ENCODE results near the gene ANKS6. TPM values are rescaled to one million over a fixed set of nuclear protein-coding genes. Genes with fewer than 3 reads are reported as not detected.
A peak's percentile ranks its signal among the peaks of the same experiment; 100 is the strongest.

Gene ANKS6
- total RNA-seq, 1 donor from 2014 or later: 17.1 TPM

- Mint-ChIP-seq H3K4me1 (ENCODE audit: low read depth) (no peaks in the 10 kb centered on the region), H3K4me3 (ENCODE audit: unreplicated experiment) (no peak overlapping the region), H3K36me3 (ENCODE audit: low read depth) (peaks cover 5% of the 10 kb centered on the region), H3K27me3 (ENCODE audit: low read depth) (peaks cover 18% of the 10 kb centered on the region), H3K27ac (ENCODE audit: unreplicated experiment) (no peak overlapping the region), H3K9me3 (ENCODE audit: low read depth) (no peaks in the 10 kb centered on the region)
- no peak for DNase-seq (ENCODE audit: low spot score)
- no peak for TF ChIP-seq CTCF (IDR thresholded peaks at IDR 0.05)
Measured at GRCh38 chr9:98832768-98833089, 36.4 kb upstream of the ANKS6 start.

DNA sequence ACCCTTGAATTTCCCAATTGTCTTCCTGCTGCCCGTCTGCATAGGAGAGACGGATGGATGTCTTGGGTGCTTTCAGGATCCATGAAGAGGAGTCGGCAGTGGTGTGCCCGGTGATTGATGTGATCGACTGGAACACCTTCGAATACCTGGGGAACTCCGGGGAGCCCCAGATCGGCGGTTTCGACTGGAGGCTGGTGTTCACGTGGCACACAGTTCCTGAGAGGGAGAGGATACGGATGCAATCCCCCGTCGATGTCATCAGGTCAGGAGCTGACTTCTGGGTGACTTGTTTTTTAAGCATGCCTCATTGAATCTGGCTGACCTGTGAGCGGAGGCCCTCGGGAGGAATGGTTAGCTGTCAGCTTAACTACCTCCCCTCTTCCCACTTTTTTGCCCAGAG, 35.3 kb upstream of the ANKS6 start:
- H3K36me3 Mint-ChIP-seq (ENCODE audit: low read depth): peaks cover 5% of the 10 kb centered on the region
- H3K27me3 Mint-ChIP-seq (ENCODE audit: low read depth): peaks cover 20% of the 10 kb centered on the region
- no peak for TF ChIP-seq CTCF (IDR thresholded peaks at IDR 0.05)
- DNase-seq (ENCODE audit: low spot score): peak; percentile 68
- no peak overlapping the region for H3K4me3 Mint-ChIP-seq (ENCODE audit: unreplicated experiment)
- H3K4me1 Mint-ChIP-seq (ENCODE audit: low read depth): no peaks in the 10 kb centered on the region
- no peak overlapping the region for H3K27ac Mint-ChIP-seq (ENCODE audit: unreplicated experiment)
- H3K9me3 Mint-ChIP-seq (ENCODE audit: low read depth): no peaks in the 10 kb centered on the region

DNA sequence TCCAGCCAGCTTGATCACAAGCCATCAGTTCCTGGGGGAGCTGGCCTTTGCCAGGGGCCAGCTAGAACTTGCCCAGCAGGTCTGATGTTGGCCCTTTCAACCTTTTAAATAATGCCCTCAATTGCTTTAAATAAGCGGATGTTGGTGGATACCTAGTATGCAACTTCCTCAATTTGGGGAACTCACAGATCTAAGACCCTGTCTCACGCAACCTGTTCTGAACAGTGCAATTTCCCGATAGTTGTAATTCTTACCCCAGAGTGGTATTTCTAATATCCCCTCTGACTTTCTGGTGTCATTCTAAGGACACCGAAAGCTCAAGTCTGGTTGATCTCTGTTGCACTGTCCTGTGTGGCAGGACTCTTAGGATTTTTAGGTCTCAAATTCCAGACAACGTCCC, 34.2 kb upstream of the ANKS6 start:
- DNase-seq (ENCODE audit: low spot score): no peak
- Mint-ChIP-seq H3K4me3 (ENCODE audit: unreplicated experiment) (no peak overlapping the region), H3K27me3 (ENCODE audit: low read depth) (peaks cover 18% of the 10 kb centered on the region), H3K4me1 (ENCODE audit: low read depth) (no peaks in the 10 kb centered on the region), H3K27ac (ENCODE audit: unreplicated experiment) (no peak overlapping the region), H3K36me3 (ENCODE audit: low read depth) (peaks cover 5% of the 10 kb centered on the region), H3K9me3 (ENCODE audit: low read depth) (no peaks in the 10 kb centered on the region)
- no peak for TF ChIP-seq CTCF (IDR thresholded peaks at IDR 0.05)

GRCh38 chr9:98829766-98830165, 33.4 kb upstream of the ANKS6 start:
- no peak for DNase-seq (ENCODE audit: low spot score)
- peaks cover 18% of the 10 kb centered on the region for H3K27me3 Mint-ChIP-seq (ENCODE audit: low read depth)
- no peaks in the 10 kb centered on the region for H3K4me1 Mint-ChIP-seq (ENCODE audit: low read depth)
- H3K27ac Mint-ChIP-seq (ENCODE audit: unreplicated experiment): no peak overlapping the region
- no peak overlapping the region for H3K4me3 Mint-ChIP-seq (ENCODE audit: unreplicated experiment)
- no peak for TF ChIP-seq CTCF (IDR thresholded peaks at IDR 0.05)
- peaks cover under 1% of the 10 kb centered on the region for H3K36me3 Mint-ChIP-seq (ENCODE audit: low read depth)
- no peaks in the 10 kb centered on the region for H3K9me3 Mint-ChIP-seq (ENCODE audit: low read depth)

DNA sequence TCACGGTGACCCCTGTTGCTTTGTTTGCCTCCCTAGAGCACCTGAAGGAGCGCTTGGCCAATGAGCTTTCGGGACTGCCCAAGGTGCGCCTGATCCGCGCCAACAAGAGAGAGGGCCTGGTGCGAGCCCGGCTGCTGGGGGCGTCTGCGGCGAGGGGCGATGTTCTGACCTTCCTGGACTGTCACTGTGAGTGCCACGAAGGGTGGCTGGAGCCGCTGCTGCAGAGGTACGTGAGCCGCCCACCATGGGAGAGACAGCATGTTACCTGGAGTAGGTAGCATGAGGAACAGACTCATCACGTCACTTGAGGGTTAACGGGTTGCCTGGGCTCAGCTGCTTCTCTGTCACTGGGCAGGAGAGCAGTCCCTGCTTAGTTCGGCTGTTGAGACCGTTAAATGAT, 30.4 kb upstream of the ANKS6 start:
- peak; percentile 76 for DNase-seq (ENCODE audit: low spot score)
- H3K36me3 Mint-ChIP-seq (ENCODE audit: low read depth): peaks cover 1% of the 10 kb centered on the region
- TF ChIP-seq CTCF (IDR thresholded peaks at IDR 0.05): no peak
- H3K9me3 Mint-ChIP-seq (ENCODE audit: low read depth): no peaks in the 10 kb centered on the region
- no peak overlapping the region for H3K27ac Mint-ChIP-seq (ENCODE audit: unreplicated experiment)
- H3K4me3 Mint-ChIP-seq (ENCODE audit: unreplicated experiment): no peak overlapping the region
- peaks cover 17% of the 10 kb centered on the region for H3K27me3 Mint-ChIP-seq (ENCODE audit: low read depth)
- H3K4me1 Mint-ChIP-seq (ENCODE audit: low read depth): no peaks in the 10 kb centered on the region

All from chondrocyte (in vitro differentiated cells).